GM21576 (cell line): ENCODE data around the gene FIS1.
"Not testable (repeated sequence)": the region's sequence is repeated elsewhere in the genome, so short reads cannot be mapped to it uniquely, and the experiment has no call there.

Experiments
- ATAC-seq: cut with Tn5 transposase; IDR thresholded peaks from one replicate; pipeline ENCODE4 v1.9.1; 2021; ENCODE audit warnings: mild to moderate bottlenecking, moderate library complexity; ENCODE audit not compliant: unreplicated experiment

The FIS1 gene

GRCh38 chr7:101258243-101258731, 13.4 kb upstream of the FIS1 start:
- ATAC-seq: no peak

GRCh38 chr7:101255796-101256195, 10.9 kb upstream of the FIS1 start:
- no peak for ATAC-seq

- not testable (repeated sequence) for ATAC-seq
Measured at GRCh38 chr7:101253199-101253598, 8.3 kb upstream of the FIS1 start.

- ATAC-seq: peak; percentile 92
Measured at GRCh38 chr7:101251871-101252659, 7.2 kb upstream of the FIS1 start.

GRCh38 chr7:101250324-101250723, 5.4 kb upstream of the FIS1 start:
- peak; percentile 46 for ATAC-seq

- no peak for ATAC-seq
Measured at GRCh38 chr7:101248276-101248675, 3.4 kb upstream of the FIS1 start.

- ATAC-seq: no peak
Measured at GRCh38 chr7:101245147-101245668, 327 bp upstream of the FIS1 start.

- no peak for ATAC-seq
Measured at GRCh38 chr7:101243646-101244374, 1.1 kb downstream of the FIS1 start.

- ATAC-seq: no peak
Measured at GRCh38 chr7:101241443-101242349, 3.2 kb downstream of the FIS1 start.

- ATAC-seq: no peak
Measured at GRCh38 chr7:101241015-101241363, 3.9 kb downstream of the FIS1 start.

- ATAC-seq: no peak
Measured at GRCh38 chr7:101240226-101241014, 4.5 kb downstream of the FIS1 start.

- ATAC-seq: no peak
Measured at GRCh38 chr7:101239951-101240220, 5.0 kb downstream of the FIS1 start.

GRCh38 chr7:101239191-101239950, 5.5 kb downstream of the FIS1 start:
- no peak for ATAC-seq

GRCh38 chr7:101238226-101239182, 6.4 kb downstream of the FIS1 start:
- ATAC-seq: no peak

GRCh38 chr7:101237206-101238067, 7.4 kb downstream of the FIS1 start, which contains the start of gene CLDN15:
TSS of gene CLDN15 (minus strand) at chr7:101237802. CDS start at chr7:101237581, 221 bp downstream.
- ATAC-seq: no peak

- ATAC-seq: no peak
Measured at GRCh38 chr7:101236292-101236835, 8.5 kb downstream of the FIS1 start.

- ATAC-seq: no peak
Measured at GRCh38 chr7:101235522-101235921, 9.4 kb downstream of the FIS1 start.
